Gastroesophageal sphincter (tissue), 4 donors: Measurements from ENCODE around the gene WDR26. TPM values are rescaled to one million over a fixed set of nuclear protein-coding genes. Genes with fewer than 3 reads are reported as not detected.

Experiments used
- ATAC-seq: fragments of 150-250 bp; one replicate; pipeline ENCODE4 v1.9.1; 2016; ENCODE audit warnings: mild to moderate bottlenecking, moderate library complexity
- H3K27ac ChIP-seq, 4 donors: fragments of 200-600 bp; sonication (generic) in 3 of 4; 1 replicate in 3 of 4; 2 replicates in 1 of 4; pipeline ENCODE4 v1.5.1; 2016 to 2019
- H3K27me3 ChIP-seq: fragments of 200-600 bp; sonication (generic); one replicate; pipeline ENCODE4 v1.5.1; 2019
- H3K36me3 ChIP-seq, 2 donors: fragments of 200-600 bp; sonication (generic); one replicate each; pipeline ENCODE4 v1.5.1; 2019; ENCODE audit warnings: control low read depth in 1 of 2
- H3K4me1 ChIP-seq, 3 donors: fragments of 200-600 bp; sonication (generic); 1 replicate in 2 of 3; 2 replicates in 1 of 3; pipeline ENCODE4 v1.5.1; 2016 to 2019; ENCODE audit warnings: control low read depth in 2 of 3
- H3K4me3 ChIP-seq, 2 donors: fragments of 200-600 bp; sonication (generic); one replicate each; pipeline ENCODE4 v1.5.1; 2019; ENCODE audit warnings: mild to moderate bottlenecking in 1 of 2, moderate library complexity in 1 of 2
- H3K9me3 ChIP-seq, 3 donors: fragments of 200-600 bp; sonication (generic); one replicate each; pipeline ENCODE4 v1.5.1; 2017 to 2019; ENCODE audit warnings: control low read depth in 2 of 3
- EP300 ChIP-seq: sonication (generic); formaldehyde crosslinking; IDR thresholded peaks from one replicate; pipeline ENCODE4 v1.6.1; 2017; ENCODE audit warnings: antibody characterized with exemption, mild to moderate bottlenecking
- POLR2A ChIP-seq, 2 donors: fragments of 450-650 bp; IDR thresholded peaks; one replicate each; pipeline ENCODE4 v1.6.1; 2017; ENCODE audit warnings: antibody characterized with exemption in 2 of 2, mild to moderate bottlenecking in 2 of 2, moderate library complexity in 1 of 2
- POLR2AphosphoS5 ChIP-seq: sonication (generic); formaldehyde crosslinking; IDR thresholded peaks from one replicate; pipeline ENCODE4 v1.6.1; 2017; ENCODE audit warnings: antibody characterized with exemption
- WGBS, 2 donors: methylation state at CpG; one replicate each; pipeline ENCODE4 v1.1.5; 2018; ENCODE audit warnings: low coverage in 1 of 2; 5-methylcytosine and 5-hydroxymethylcytosine counted together
- total RNA-seq, 4 donors: library from RNA; depleted of rRNA; stranded (reverse); fragments of >200 nt; gene quantifications; one replicate each; pipeline ENCODE4 v1.1.0, GENCODE V29; 2016
- TF ChIP-seq, protein P1 (sequence below), 4 experiments: fragments of 200-600 bp in 2 of 4; fragments of 450-650 bp in 2 of 4; sonication (generic) in 1 of 4; IDR thresholded peaks; one replicate each; pipeline ENCODE4 v1.5.1; 2017 to 2019; ENCODE audit warnings: antibody characterized with exemption in 4 of 4, mild to moderate bottlenecking in 2 of 4, moderate library complexity in 2 of 4

The WDR26 gene
- total RNA-seq, 4 donors from 2014 or later, result 63.9 to 94.5 (median 77.7) TPM

DNA sequence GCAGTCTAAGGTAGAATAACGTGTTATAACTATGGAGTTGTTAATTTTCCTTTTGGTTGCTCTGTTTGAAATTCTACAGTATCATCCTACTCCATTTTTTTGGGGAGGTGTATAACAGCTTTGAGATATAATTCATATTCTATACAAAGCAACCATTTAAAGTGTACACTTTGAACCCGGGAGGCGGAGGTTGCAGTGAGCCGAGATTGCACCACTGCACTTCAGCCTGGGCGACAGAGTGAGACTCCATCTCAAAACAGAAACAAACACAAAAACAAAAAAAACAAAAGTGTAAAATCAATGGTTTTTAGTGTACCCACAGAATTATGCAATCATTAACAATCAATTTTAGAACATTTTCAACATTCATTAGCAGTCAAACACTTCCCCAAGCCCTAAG lies 44.1 kb downstream of the WDR26 start:
- TF ChIP-seq POLR2AphosphoS5 (no peak), POLR2A (IDR thresholded peaks at IDR 0.05) (no peak), EP300 (no peak)
- TF ChIP-seq, protein P1, sequence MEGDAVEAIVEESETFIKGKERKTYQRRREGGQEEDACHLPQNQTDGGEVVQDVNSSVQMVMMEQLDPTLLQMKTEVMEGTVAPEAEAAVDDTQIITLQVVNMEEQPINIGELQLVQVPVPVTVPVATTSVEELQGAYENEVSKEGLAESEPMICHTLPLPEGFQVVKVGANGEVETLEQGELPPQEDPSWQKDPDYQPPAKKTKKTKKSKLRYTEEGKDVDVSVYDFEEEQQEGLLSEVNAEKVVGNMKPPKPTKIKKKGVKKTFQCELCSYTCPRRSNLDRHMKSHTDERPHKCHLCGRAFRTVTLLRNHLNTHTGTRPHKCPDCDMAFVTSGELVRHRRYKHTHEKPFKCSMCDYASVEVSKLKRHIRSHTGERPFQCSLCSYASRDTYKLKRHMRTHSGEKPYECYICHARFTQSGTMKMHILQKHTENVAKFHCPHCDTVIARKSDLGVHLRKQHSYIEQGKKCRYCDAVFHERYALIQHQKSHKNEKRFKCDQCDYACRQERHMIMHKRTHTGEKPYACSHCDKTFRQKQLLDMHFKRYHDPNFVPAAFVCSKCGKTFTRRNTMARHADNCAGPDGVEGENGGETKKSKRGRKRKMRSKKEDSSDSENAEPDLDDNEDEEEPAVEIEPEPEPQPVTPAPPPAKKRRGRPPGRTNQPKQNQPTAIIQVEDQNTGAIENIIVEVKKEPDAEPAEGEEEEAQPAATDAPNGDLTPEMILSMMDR (IDR thresholded peaks at IDR 0.05), result no peak
- H3K4me3 ChIP-seq, result no peak overlapping the region
- no peak overlapping the region for H3K27ac ChIP-seq
- WGBS, 2 donors, result 80 to 86% methylated on average over 1 to 5 of the region's 5 CpGs
- H3K36me3 ChIP-seq, result peaks cover 4 to 89% of the 10 kb centered on the region in 2 donors
- H3K27me3 ChIP-seq, result no peaks in the 10 kb centered on the region
- ATAC-seq, result no peak
- H3K9me3 ChIP-seq, result no peaks in the 10 kb centered on the region
- H3K4me1 ChIP-seq, result peaks cover 0 to 23% (median 3%) of the 10 kb centered on the region in 3 donors

DNA sequence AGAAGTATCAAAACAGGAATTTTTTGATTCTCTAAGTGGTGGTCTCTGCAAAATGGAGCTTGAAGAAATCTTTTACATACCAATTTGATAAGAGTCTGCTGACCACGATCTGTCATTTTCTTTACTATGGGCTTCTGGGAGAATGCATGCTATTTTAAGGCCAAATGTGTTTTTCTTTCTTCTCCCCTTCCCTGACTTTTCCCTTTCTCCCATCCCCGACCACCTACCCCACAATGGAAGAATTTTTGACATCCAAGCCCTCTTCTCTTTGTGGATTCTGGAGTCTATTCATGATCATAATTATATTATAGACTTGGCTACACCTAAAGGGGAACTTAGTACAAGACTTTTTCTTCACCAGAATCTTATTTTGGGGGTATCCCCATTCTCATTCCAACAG lies 46.7 kb downstream of the WDR26 start:
- no peak overlapping the region for H3K4me3 ChIP-seq
- no peak overlapping the region for H3K27ac ChIP-seq
- no peak for ATAC-seq
- no peaks in the 10 kb centered on the region for H3K9me3 ChIP-seq
- no peak for TF ChIP-seq POLR2AphosphoS5
- TF ChIP-seq, protein P1 (IDR thresholded peaks at IDR 0.05), result no peak
- TF ChIP-seq EP300, result no peak
- no peak for TF ChIP-seq POLR2A (IDR thresholded peaks at IDR 0.05)
- peaks cover 4 to 77% of the 10 kb centered on the region in 2 donors for H3K36me3 ChIP-seq
- H3K27me3 ChIP-seq, result no peaks in the 10 kb centered on the region
- peaks cover 0 to 23% (median 3%) of the 10 kb centered on the region in 3 donors for H3K4me1 ChIP-seq
- WGBS, 2 donors, result 81 to 86% methylated on average over 1 to 2 of the region's 2 CpGs

DNA sequence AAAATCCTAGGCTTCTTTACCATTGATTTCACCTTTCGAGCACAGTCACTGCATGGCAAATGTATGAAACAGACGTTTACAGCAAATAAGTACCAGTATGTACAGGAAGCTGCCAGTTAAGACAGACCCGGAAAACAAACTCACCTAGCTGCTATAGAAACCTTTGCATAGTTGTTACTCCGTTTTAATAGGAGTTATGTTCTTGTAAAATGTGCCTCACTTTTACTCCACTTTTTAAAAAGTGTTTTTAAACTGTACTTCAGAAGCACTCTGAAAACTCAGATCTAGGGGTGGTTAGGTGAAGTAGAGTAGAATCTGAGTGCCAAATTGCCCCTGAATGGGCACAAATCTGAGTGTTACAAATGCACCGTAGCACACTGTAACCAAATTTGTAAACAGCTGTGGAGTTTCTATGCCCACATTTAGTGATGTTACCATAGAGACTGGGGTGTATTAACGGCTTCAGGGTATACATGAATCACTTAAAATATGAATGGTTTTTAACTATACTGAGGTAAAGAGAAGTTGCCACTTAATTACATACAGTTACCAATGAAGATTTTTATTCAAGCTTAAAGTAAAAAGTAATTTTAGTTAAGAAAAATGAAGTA lies 47.2 kb downstream of the WDR26 start:
- ATAC-seq, result no peak
- Histone ChIP-seq H3K9me3 (no peaks in the 10 kb centered on the region), H3K4me1 (peaks cover 0 to 23% (median 3%) of the 10 kb centered on the region in 3 donors), H3K27me3 (no peaks in the 10 kb centered on the region), H3K27ac (peak overlapping the region in 2 of 4 donors; percentile 1 to 47), H3K36me3 (peaks cover 4 to 72% of the 10 kb centered on the region in 2 donors), H3K4me3 (no peak overlapping the region)
- WGBS, 2 donors, result 46 to 60% methylated on average over 4 to 6 of the region's 6 CpGs
- TF ChIP-seq, protein P1 (IDR thresholded peaks at IDR 0.05), result no peak
- TF ChIP-seq POLR2A (IDR thresholded peaks at IDR 0.05) (no peak), EP300 (no peak), POLR2AphosphoS5 (no peak)

DNA sequence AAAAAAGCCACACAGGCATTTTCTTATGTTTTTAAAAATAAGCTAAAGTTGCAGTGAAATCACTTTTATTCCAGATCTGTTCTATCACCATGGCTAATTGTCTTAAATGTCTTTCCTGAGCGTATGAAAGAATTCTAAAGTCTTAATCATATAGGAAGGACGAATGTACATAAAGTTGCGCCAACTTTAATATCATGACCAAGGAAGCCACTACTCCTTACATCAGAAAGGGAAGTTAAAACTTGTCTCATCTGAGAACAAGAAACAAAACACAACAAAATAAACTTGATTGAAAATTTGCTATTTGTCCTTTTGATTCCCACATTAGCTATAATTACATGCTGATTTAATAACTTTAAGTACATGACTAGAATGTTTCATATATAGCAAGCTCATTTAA lies 51.4 kb downstream of the WDR26 start:
- Histone ChIP-seq H3K27me3 (no peaks in the 10 kb centered on the region), H3K36me3 (peaks cover 0 to 53% of the 10 kb centered on the region in 2 donors), H3K27ac (no peak overlapping the region), H3K4me1 (peaks cover 0 to 23% (median 3%) of the 10 kb centered on the region in 3 donors), H3K9me3 (no peaks in the 10 kb centered on the region), H3K4me3 (no peak overlapping the region)
- TF ChIP-seq POLR2A (IDR thresholded peaks at IDR 0.05) (no peak), POLR2AphosphoS5 (no peak), EP300 (no peak)
- TF ChIP-seq, protein P1 (IDR thresholded peaks at IDR 0.05), result no peak
- 83 to 90% methylated on average over 3 of the region's 3 CpGs for WGBS, 2 donors
- ATAC-seq, result no peak
